ENCODE measurements around the gene CNTNAP2. TPM values are rescaled to one million over a fixed set of nuclear protein-coding genes. Genes with fewer than 3 reads are reported as not detected.

Gene CNTNAP2
- total and polyA plus RNA-seq, 7 donors = 0.60 to 2.4 (median 1.7) TPM

DNA sequence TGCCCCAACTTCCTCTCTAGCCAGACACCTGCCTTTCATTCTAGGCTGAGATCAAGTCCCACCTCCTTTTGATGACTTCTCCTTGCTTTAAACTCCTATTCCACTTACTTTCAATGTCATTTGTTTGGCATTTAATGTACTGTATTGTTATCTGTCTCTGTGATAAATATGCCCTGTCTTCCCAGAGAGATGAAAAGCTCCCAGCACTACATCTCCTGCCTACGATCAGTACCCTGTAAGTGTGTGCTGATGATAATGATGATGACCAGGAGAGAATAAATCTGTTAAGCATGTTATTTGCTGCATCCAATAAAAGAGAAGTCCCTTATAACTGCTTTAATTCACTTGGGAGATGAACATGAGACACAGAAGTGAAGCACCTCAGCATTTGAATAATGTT, 2106.6 kb downstream of the CNTNAP2 start:
- no peak overlapping the region for H3K27ac ChIP-seq
- TF ChIP-seq, protein P1, sequence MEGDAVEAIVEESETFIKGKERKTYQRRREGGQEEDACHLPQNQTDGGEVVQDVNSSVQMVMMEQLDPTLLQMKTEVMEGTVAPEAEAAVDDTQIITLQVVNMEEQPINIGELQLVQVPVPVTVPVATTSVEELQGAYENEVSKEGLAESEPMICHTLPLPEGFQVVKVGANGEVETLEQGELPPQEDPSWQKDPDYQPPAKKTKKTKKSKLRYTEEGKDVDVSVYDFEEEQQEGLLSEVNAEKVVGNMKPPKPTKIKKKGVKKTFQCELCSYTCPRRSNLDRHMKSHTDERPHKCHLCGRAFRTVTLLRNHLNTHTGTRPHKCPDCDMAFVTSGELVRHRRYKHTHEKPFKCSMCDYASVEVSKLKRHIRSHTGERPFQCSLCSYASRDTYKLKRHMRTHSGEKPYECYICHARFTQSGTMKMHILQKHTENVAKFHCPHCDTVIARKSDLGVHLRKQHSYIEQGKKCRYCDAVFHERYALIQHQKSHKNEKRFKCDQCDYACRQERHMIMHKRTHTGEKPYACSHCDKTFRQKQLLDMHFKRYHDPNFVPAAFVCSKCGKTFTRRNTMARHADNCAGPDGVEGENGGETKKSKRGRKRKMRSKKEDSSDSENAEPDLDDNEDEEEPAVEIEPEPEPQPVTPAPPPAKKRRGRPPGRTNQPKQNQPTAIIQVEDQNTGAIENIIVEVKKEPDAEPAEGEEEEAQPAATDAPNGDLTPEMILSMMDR (IDR thresholded peaks at IDR 0.05) = no peak
- TF ChIP-seq POLR2A (IDR thresholded peaks at IDR 0.05) = no peak
- TF ChIP-seq POLR2AphosphoS5 (IDR thresholded peaks at IDR 0.05) = no peak
- TF ChIP-seq EP300 (IDR thresholded peaks at IDR 0.05) = no peak
- no peak for DNase-seq
- H3K4me3 ChIP-seq = no peak overlapping the region
- H3K27me3 ChIP-seq = no peaks in the 10 kb centered on the region
- H3K4me1 ChIP-seq = no peaks in the 10 kb centered on the region
- no peaks in the 10 kb centered on the region for H3K9me3 ChIP-seq
- H3K36me3 ChIP-seq = no peaks in the 10 kb centered on the region
- 85 to 92% methylated on average over 1 of the region's 1 CpG for WGBS, 2 donors
- intact Hi-C loops (cut with DNase I) = no loop called here

DNA sequence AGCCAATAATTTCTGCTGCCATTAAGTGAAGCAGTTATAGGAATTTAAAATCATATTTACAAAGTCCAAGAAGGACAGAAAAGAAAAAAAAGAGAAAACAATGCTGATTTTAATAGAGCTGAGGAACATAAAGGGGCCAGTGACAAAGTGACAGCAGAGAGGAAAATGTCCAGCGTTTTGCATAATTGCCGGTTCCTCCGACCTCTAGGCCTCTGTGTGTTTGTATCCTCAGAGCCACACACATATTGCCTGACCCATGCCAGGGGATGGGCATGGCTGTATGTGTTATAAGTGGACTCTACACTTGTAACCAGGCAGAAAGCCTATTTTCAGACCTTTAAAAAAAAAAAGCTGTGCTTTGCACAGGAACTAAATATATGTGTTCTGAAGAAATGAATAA, 2107.1 kb downstream of the CNTNAP2 start:
- no peak for DNase-seq
- no peaks in the 10 kb centered on the region for H3K36me3 ChIP-seq
- H3K4me1 ChIP-seq = no peaks in the 10 kb centered on the region
- no peak overlapping the region for H3K4me3 ChIP-seq
- no peak overlapping the region for H3K27ac ChIP-seq
- WGBS, 2 donors = 87 to 92% methylated on average over 3 of the region's 3 CpGs
- H3K27me3 ChIP-seq = no peaks in the 10 kb centered on the region
- no peaks in the 10 kb centered on the region for H3K9me3 ChIP-seq
- intact Hi-C loops (cut with DNase I) = no loop called here
- TF ChIP-seq POLR2A (IDR thresholded peaks at IDR 0.05) (no peak), POLR2AphosphoS5 (IDR thresholded peaks at IDR 0.05) (no peak), EP300 (IDR thresholded peaks at IDR 0.05) (no peak)
- TF ChIP-seq, protein P1 (IDR thresholded peaks at IDR 0.05) = no peak

DNA sequence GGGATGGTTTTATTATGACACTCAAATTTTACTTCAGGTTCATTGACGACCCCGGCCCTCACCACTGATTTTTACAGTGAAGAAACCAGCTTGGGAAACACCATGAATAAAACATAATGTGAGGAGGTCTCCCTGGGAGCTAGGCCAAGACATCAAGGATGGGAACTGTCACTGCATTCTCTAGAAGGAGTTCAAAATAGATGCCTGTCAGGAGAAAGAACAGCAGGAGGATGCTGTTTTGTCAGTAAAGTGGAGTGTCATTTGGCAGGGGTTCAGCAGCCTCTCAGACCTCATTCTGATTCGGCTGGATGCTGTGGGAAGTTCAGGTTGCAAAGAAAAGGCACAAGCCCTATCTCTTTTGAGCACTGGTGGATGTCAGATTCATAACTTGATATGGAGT, 2113.7 kb downstream of the CNTNAP2 start:
- 82 to 85% methylated on average over 3 of the region's 3 CpGs for WGBS, 2 donors
- Histone ChIP-seq H3K36me3 (no peaks in the 10 kb centered on the region), H3K4me1 (no peaks in the 10 kb centered on the region), H3K4me3 (no peak overlapping the region), H3K9me3 (no peaks in the 10 kb centered on the region), H3K27ac (no peak overlapping the region), H3K27me3 (no peaks in the 10 kb centered on the region)
- TF ChIP-seq POLR2A (IDR thresholded peaks at IDR 0.05) = no peak
- TF ChIP-seq, protein P1 (IDR thresholded peaks at IDR 0.05) = no peak
- TF ChIP-seq POLR2AphosphoS5 (IDR thresholded peaks at IDR 0.05) = no peak
- TF ChIP-seq EP300 (IDR thresholded peaks at IDR 0.05) = no peak
- intact Hi-C loops (cut with DNase I) = no loop called here
- no peak for DNase-seq

DNA sequence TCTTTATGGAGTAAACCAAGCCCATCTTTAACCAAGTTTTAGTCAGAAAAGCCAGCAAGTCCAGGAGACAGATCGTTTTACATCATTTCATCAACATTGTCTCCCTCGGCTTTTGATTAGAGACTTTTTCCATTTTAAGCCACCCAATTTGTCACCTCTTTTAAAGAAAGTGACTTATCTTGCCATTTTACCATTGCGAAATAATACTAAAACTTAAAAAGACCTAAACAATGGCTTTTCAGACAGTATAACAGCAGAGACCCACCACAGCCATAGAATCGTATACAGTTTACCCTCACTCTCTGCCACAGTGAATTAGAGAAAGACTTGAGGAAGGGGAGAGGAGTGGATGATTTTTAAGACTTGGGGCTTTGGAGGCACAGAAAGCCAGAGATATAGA, 2114.3 kb downstream of the CNTNAP2 start:
- H3K27me3 ChIP-seq = no peaks in the 10 kb centered on the region
- no peak for DNase-seq
- intact Hi-C loops (cut with DNase I) = no loop called here

More for the DNA sequence above, 2114.3 kb downstream of the CNTNAP2 start:
- no peaks in the 10 kb centered on the region for H3K4me1 ChIP-seq
- no peak overlapping the region for H3K27ac ChIP-seq
- H3K9me3 ChIP-seq = no peaks in the 10 kb centered on the region
- WGBS, 2 donors = 90 to 91% methylated on average over 4 of the region's 4 CpGs
- no peak overlapping the region for H3K4me3 ChIP-seq
- TF ChIP-seq, protein P1 (IDR thresholded peaks at IDR 0.05) = no peak
- TF ChIP-seq POLR2A (IDR thresholded peaks at IDR 0.05) (no peak), EP300 (IDR thresholded peaks at IDR 0.05) (no peak), POLR2AphosphoS5 (IDR thresholded peaks at IDR 0.05) (no peak)
- no peaks in the 10 kb centered on the region for H3K36me3 ChIP-seq
